ENCODE data around the gene ADGRG2. TPM values are rescaled to one million over a fixed set of nuclear protein-coding genes. Genes with fewer than 3 reads are reported as not detected.
A peak's percentile ranks its signal among the peaks of the same experiment; 100 is the strongest.
"Not testable (repeated sequence)": the region's sequence is repeated elsewhere in the genome, so short reads cannot be mapped to it uniquely, and the experiment has no call there.

ADGRG2 gene
- total RNA-seq, 4 donors from 2014 or later = 8.3 to 13.1 (median 8.8) TPM

GRCh38 chrX:18994713-18995112 lies 127.6 kb downstream of the ADGRG2 start:
- DNase-seq (ENCODE audit: low spot score) (no peak), ATAC-seq (ENCODE audit: low FRiP score) (no peak)
- no peak for TF ChIP-seq CTCF (IDR thresholded peaks at IDR 0.05)

GRCh38 chrX:18992829-18993228 lies 129.4 kb downstream of the ADGRG2 start:
- ATAC-seq (ENCODE audit: low FRiP score) = no peak
- no peak for TF ChIP-seq CTCF (IDR thresholded peaks at IDR 0.05)
- no peak for DNase-seq (ENCODE audit: low spot score)

- no peak for TF ChIP-seq CTCF (IDR thresholded peaks at IDR 0.05)
- ATAC-seq (ENCODE audit: low FRiP score) (no peak), DNase-seq (ENCODE audit: low spot score) (no peak)
These were observed 137.2 kb downstream of the ADGRG2 start for GRCh38 chrX:18985186-18985435.

GRCh38 chrX:18984381-18985185 lies 137.7 kb downstream of the ADGRG2 start:
- TF ChIP-seq CTCF (IDR thresholded peaks at IDR 0.05) = no peak

GRCh38 chrX:18983666-18984380 lies 138.4 kb downstream of the ADGRG2 start, which contains the start of gene PHKA2:
Gene PHKA2 (minus strand): TSS chrX:18984114. CDS start chrX:18983932, 182 bp downstream.
- no peak for TF ChIP-seq CTCF (IDR thresholded peaks at IDR 0.05)
- DNase-seq (ENCODE audit: low spot score) = no peak
- ATAC-seq (ENCODE audit: low FRiP score) = peak; percentile 41

More at GRCh38 chrX:18984381-18985185, 137.7 kb downstream of the ADGRG2 start:
- ATAC-seq (ENCODE audit: low FRiP score) = peak; percentile 95
- peak; percentile 36 for DNase-seq (ENCODE audit: low spot score)

GRCh38 chrX:18981124-18981807 lies 141.0 kb downstream of the ADGRG2 start:
- TF ChIP-seq CTCF (IDR thresholded peaks at IDR 0.05) = no peak
- no peak for ATAC-seq (ENCODE audit: low FRiP score)
- DNase-seq (ENCODE audit: low spot score) = no peak

- DNase-seq (ENCODE audit: low spot score); ATAC-seq (ENCODE audit: low FRiP score): not testable (repeated sequence)
These were observed 142.0 kb downstream of the ADGRG2 start for GRCh38 chrX:18980262-18980661.
